GM12892 (cell line): Measurements from ENCODE around the gene POLN.

Experiments
- POLR2A ChIP-seq: IDR thresholded peaks from 2 replicates; pipeline ENCODE4 v1.6.1; 2011; ENCODE audit warnings: low read depth, low read length, control low read depth
- POLR2AphosphoS5 ChIP-seq: IDR thresholded peaks from 2 replicates; pipeline ENCODE4 v1.6.1; 2011; ENCODE audit warnings: low read depth, low read length, control low read depth

- no peak for TF ChIP-seq POLR2A
- TF ChIP-seq POLR2AphosphoS5: no peak
These were observed 217.2 kb downstream of the POLN start for GRCh38 chr4:2024683-2025082.
